OCI-LY3 (cell line): ENCODE data around the gene PROM2.

Source experiments
- EZH2phosphoT487 ChIP-seq: fragments of 200-600 bp; shearing (Covaris generic); IDR thresholded peaks from 2 replicates; pipeline ENCODE4 v1.6.1; 2018; ENCODE audit warnings: antibody characterized with exemption, mixed run types, low read depth
- TF ChIP-seq, protein P1 (sequence below): fragments of 200-600, 300-600 bp; sonication (generic); IDR thresholded peaks from 2 replicates; pipeline ENCODE4 v1.5.1; 2014; ENCODE audit warnings: antibody characterized with exemption, low read length, low read depth

DNA sequence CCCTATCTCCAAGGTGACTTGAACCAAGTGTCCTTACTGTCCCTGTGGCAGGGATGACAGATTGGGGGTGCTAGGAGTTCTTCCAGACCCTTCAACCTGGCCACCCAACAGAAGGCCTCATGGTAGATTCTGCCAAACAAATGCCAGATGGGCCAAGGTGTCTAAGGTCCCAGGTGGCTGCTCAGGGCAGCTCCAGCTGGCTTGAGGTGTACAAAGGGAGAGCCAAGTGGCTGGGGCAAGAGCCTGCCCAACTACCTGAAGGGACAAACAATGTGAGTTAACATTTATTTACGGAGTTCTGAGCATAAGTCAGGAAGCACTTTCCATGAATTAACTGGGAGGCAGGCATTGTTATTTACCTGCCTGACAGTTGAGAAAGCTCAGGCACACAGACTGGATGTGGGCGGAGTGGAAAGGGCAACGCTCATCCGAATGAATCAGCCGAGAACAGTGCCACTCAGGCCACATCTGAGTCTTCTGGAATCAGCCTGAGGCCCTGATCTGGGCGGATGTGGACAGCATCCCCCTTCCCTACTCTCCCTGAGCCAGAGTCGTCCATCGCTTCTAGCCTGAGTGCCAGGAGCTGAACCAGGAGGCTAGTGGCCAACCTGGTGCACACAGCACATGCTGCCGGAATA, 18.5 kb downstream of the PROM2 start:
- TF ChIP-seq, protein P1, sequence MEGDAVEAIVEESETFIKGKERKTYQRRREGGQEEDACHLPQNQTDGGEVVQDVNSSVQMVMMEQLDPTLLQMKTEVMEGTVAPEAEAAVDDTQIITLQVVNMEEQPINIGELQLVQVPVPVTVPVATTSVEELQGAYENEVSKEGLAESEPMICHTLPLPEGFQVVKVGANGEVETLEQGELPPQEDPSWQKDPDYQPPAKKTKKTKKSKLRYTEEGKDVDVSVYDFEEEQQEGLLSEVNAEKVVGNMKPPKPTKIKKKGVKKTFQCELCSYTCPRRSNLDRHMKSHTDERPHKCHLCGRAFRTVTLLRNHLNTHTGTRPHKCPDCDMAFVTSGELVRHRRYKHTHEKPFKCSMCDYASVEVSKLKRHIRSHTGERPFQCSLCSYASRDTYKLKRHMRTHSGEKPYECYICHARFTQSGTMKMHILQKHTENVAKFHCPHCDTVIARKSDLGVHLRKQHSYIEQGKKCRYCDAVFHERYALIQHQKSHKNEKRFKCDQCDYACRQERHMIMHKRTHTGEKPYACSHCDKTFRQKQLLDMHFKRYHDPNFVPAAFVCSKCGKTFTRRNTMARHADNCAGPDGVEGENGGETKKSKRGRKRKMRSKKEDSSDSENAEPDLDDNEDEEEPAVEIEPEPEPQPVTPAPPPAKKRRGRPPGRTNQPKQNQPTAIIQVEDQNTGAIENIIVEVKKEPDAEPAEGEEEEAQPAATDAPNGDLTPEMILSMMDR, result no peak
- no peak for TF ChIP-seq EZH2phosphoT487
